Cerebellar nuclear complex (tissue), 1 donor: ENCODE data around the gene LMTK3.

Experiments
- DNase-seq, 2 experiments: peaks; one replicate each; lab custom pipeline; 2025; lab: John Stamatoyannopoulos, UW

Gene LMTK3

GRCh38 chr19:48471836-48472235 is 39.8 kb downstream of the LMTK3 start:
- DNase-seq: no peak

DNA sequence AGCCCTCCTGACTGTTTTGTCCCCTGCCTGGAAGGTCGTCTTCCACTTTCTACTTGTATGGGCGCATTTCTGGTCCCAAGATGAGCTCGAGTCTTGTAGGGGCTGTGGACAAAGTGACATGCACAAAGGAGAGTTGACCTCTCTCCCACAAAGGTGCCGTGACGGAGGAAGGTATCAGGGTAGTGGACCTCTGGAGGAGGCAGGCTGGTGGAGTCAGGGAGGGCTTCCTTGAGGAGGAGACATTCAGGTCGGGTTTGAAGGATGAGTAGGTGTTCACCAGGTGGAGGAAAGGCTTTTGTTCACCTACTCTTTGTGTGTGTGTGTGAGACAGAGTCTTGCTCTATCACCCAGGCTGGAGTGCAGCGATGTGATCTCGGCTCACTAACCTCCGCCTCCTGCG is 40.8 kb downstream of the LMTK3 start:
- no peak for DNase-seq

GRCh38 chr19:48469934-48470680 is 41.5 kb downstream of the LMTK3 start:
- DNase-seq: no peak

GRCh38 chr19:48469289-48469881 is 42.2 kb downstream of the LMTK3 start, which contains the start of gene CYTH2:
Gene CYTH2, plus strand, starts transcription at chr19:48469369. Its CDS starts 139 bp downstream, at chr19:48469508.
- peak in 1 of 2 experiments; percentile 16 for DNase-seq

DNA sequence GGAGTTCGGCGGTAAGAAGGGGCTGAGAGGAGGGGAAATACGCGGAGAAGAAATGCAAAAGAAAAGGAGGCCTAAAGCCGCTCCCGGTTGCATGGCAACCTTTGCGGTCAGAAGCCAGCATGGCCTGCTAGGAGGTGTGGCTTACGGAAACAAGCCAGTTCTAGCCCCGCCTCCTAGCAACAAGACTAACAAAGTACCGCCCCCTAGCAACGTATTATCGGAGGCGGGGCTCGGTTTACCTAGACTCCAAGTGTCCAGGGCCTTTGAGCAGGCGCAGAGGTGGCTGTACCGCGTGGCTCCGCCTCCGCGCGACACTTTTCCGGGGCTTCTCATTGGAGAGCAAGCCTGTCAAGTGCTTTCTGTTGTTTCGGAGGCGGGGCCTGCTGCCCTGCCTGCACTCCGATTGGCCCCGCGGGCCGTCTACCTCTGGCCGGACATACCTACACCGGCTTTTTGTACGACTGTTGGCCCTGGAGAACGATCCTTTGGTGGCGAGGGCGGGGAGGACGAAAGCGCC is 42.8 kb downstream of the LMTK3 start:
- peak; percentile 100 for DNase-seq

DNA sequence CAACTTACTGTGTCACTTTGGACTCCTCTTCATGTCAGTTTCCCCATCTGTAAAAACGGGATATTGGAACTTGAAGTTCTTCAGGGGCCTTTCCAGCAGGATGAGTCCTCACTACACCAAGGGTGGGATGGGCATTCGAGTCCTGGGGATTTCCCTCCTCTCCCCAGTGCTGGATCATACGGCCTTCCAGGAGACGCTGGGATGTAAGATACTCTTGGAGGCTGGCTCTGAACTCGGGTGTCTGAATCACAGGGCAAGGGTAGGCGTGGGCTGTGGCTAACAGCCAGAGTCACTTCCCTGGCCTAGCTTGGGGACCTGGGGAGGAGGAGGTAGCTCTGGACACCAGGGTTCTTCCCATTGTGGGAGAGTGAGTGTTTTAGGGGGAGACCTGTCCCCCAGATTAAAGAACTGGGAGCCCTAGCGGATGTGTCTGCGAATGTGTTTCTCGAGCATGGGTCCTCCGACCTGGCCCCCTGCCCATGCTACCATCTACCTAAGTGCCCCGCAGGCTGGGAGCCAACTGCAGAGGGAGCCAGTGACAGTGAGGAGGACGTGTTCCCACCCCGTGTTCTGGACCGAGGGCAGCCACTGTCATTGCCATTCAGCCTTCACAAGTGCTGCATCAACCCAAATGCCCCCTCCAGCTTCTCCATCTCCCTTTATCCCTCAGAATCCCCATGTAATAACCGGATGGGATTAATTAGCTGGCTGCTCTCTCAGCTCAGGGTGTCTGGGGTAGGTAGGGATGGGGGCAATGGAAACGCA is 44.9 kb downstream of the LMTK3 start:
- no peak for DNase-seq

- no peak for DNase-seq
Measured at GRCh38 chr19:48465215-48465614, 46.4 kb downstream of the LMTK3 start.

DNA sequence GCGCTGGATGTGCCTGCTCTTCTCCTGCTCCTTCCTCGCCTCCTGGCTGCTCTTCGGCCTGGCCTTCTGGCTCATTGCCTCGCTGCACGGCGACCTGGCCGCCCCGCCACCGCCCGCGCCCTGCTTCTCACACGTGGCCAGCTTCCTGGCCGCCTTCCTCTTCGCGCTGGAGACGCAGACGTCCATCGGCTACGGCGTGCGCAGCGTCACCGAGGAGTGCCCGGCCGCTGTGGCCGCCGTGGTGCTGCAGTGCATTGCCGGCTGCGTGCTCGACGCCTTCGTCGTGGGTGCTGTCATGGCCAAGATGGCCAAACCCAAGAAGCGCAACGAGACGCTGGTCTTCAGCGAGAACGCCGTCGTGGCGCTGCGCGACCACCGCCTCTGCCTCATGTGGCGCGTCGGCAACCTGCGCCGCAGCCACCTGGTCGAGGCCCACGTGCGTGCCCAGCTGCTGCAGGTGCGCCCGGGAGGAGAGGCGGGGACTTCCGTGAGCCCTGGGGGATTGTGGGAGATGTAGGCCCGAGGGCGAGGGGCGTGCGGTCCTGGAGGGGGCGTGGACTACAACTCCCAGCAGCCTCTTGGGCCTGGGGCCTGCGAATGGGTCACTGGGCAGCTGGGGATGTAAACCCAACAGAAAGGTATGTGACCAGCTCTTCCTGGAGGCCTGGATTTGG is 49.5 kb downstream of the LMTK3 start:
- no peak for DNase-seq

- DNase-seq: no peak
Measured at GRCh38 chr19:48461651-48461981, 50.0 kb downstream of the LMTK3 start.

- DNase-seq: no peak
Measured at GRCh38 chr19:48458016-48458415, 53.6 kb downstream of the LMTK3 start.

DNA sequence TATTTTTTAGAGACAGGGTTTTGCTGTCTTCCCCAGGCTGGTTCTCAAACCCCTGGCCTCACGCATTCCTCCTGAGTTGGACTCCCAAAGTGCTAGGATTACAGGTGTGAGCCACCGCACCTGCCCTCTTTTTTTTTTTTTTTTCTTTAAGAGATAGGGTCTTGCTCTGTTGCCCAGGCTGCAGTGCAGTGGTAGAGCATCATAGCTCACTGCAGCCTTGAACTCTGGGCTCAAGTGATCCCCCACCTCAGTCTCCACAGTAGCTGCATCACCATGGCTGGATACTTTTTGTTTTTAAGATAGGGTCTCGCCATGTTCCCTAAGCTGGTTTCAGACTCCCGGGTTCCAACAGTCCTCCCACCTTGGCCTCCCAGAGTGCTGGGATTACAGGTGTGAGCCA is 54.8 kb downstream of the LMTK3 start:
- DNase-seq: no peak

GRCh38 chr19:48455908-48456562 is 55.6 kb downstream of the LMTK3 start:
- no peak for DNase-seq

- DNase-seq: no peak
Measured at GRCh38 chr19:48455171-48455907, 56.3 kb downstream of the LMTK3 start, which contains the start of gene KCNJ14. Gene KCNJ14, plus strand, starts transcription at chr19:48455574. Its CDS starts 6,151 bp downstream, at chr19:48461725.

GRCh38 chr19:48454150-48454730 is 57.4 kb downstream of the LMTK3 start:
- DNase-seq: no peak

DNA sequence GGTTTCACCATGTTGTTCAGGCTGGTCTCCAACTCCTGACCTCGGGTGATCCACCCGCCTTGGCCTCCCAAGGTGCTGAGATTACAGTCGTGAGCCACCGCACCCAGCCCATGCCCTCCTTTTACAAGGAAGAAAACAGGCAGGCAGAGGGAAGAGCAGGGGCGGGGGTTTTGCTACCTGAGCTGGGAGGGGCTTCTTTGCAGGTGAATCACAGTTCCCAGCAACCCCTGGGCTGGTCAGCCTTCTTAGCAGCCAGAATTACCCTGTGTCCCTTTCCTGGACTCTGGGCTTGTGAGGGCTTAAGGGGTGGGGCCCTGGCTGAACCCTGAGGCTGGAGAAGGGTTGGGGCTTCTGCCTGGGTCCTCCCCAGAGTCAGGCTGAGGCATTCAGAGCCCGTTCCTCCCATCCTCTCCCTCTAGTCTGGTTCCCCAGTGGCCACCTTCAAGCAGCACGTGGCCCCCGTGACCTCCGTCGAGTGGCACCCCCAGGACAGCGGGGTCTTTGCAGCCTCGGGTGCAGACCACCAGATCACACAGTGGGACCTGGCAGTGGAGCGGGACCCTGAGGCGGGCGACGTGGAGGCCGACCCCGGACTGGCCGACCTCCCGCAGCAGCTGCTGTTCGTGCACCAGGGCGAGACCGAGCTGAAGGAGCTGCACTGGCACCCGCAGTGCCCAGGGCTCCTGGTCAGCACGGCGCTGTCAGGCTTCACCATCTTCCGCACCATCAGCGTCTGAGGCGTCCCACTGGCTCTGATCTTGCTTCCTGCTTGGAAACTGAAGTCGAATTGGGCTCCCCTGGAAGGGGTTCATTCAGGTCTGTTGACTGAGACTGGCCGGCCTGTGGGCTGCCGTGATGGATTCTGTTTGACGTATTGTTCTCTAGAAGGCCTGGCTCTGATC is 59.1 kb downstream of the LMTK3 start:
- DNase-seq: no peak

DNA sequence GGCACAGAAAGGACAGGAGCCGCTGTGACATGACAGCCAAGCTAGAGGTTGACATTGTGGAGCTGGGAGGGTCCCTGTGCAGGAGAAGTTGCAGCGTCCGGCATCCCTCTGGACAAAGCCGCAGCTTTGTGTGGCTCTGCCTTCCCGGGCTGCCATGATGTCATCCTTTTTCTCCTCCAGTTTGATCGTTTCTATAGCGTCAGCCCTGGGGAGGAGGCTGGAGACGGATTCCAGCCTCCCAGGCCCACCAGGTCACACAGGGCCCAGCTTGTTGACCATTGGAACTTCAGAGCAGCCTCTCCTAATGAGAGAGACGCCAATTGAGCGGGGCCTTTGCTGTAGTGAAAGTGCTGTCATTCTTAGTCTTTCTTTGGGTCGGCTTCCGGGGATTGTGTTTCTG is 60.0 kb downstream of the LMTK3 start:
- no peak for DNase-seq

DNA sequence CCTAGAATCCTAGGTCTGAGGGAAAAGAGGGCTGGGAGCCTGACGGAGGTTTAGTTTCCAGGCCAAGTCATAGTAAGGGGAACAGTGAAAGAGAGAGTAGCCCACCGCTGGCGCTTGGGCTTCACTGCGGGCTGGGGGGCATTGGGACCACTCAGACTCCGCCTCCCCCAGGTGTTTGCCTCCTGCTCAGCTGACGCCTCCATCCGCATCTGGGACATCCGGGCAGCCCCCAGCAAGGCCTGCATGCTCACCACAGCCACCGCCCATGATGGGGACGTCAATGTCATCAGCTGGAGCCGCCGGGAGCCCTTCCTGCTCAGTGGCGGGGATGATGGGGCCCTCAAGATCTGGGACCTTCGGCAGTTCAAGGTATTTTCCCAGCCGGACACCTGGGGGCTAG is 60.8 kb downstream of the LMTK3 start:
- DNase-seq: no peak

GRCh38 chr19:48450441-48450840 is 61.2 kb downstream of the LMTK3 start:
- DNase-seq: no peak

DNA sequence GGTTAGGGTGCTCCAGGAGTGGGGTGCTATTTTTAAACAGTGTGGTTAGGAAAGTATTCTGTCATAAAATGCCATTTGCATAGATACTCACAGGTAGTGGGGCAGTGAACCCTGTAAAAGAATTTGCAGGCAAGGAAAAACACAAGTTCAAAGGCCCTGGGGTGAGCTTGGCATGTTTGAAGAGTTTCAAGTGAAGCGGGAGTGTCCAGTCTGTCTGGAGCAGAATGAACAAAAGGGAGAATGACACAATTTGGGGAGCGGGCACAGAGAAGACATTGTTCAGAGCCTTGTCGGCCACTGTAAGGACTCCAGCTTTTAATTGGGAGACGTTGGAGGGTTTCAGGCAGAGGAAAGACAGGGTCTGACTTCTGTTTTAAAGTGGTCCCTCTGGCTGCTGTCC is 63.1 kb downstream of the LMTK3 start:
- DNase-seq: no peak
